HG02623 (cell line): Measurements from ENCODE around the gene LPCAT1.
"Not testable (repeated sequence)": the region's sequence is repeated elsewhere in the genome, so short reads cannot be mapped to it uniquely, and the experiment has no call there.

Experiments
- ATAC-seq: cut with Tn5 transposase; IDR thresholded peaks from one replicate; pipeline ENCODE4 v1.9.1; 2021; ENCODE audit warnings: moderate library complexity; ENCODE audit not compliant: unreplicated experiment

The LPCAT1 gene

DNA sequence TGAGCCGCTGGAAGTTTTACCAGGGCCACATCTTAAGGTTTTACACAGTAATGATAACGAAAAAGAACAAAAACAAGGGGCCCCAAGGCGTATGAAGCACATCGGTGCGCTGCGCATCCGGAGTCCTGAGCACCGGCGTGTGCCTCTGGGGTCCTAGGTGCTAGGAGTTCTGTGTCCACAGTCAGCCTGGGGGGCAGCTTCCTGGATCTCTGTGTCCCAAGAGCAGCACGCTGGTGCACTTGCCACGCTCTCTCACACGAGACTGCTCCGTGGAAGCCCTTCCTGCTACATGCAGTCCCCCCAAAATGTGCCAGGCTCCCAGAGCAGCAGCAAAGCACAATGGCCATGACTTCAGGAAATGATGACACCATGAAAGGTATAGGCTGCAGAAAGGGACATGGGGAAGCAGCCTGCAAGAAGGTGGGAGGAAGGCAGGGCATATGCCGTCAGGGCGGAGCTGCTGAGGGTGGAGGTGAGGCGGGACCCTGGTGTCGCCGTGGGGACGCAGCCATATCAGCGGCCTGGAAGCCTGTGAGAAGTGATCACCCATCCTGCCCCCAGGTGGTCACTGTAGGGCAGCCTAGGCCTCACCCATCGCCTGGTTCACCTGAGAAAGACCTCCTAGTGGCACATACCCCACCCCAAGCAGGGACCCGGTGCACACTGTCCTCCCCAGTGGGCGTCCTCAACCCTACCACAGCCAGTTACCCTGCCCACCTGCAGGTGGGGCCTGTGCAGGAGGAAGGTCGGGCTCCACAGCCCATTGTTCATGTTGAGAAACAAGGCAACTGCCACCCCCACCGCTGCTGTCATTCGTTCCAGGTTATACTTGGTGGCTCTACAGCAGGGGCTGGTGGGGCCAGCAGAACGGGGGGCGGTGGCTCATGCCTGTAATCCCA, 54.9 kb downstream of the LPCAT1 start:
- no peak for ATAC-seq

DNA sequence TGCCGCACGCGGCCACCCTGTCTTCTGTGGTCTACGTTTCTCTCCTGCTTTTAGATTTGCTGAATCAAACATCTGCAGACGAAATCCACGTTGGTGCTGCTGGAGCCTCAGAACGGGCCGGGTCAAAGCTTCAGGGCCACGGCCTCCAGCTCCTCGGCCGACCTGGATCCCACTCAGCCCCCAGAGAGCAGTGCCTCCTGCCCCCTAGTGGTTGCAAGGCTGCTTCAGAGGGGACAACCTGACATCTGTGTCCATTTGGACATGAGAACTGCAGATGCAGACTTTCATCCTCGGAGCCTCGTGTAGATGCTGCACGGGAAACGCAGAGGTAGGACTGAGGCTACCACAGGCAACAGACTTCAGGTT, 55.5 kb downstream of the LPCAT1 start:
- no peak for ATAC-seq

DNA sequence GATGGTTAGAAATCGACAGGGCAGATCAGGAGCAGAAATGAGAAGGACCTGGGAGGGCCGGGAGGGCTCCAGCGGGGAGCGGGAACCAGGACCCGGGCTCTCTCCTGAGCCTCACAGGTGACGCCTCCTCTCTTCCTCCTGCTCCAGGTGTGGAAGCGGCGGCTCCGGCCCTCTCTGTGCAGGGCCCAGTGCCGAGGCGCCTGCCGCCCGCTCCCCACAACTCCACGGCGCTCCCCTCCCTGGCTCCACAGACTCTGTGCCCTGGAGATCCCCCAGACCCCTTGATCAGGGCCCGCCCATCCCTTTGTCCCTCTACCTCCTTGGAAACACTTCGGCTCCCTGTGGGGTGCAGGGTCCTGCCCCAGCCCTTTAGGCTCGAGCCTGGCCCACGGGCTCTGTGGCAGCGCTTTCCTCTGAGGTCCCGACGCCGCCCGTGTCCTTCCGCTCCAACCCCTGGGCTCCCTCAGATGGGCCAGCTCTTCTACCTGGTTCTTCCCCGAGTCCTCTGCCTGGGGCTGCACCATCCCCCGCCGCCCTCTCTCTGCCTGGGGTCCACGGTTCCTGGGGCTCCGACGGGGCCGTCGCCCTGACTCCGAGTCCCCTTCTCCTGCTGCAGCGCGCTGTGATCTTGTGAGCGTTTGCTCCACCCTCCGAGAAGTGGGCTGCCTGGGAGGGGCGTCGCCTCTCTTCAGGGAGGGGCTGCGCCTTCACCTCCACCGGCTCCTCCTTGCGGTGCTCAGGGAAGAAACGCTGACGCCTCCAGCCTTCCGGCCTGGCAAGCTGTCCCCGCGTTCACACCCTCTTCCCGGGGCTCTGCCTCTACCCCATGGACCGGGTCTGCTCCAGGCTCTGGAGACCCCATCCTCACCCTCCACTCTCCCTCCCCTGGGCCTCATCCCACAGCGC, 56.2 kb downstream of the LPCAT1 start:
- no peak for ATAC-seq

DNA sequence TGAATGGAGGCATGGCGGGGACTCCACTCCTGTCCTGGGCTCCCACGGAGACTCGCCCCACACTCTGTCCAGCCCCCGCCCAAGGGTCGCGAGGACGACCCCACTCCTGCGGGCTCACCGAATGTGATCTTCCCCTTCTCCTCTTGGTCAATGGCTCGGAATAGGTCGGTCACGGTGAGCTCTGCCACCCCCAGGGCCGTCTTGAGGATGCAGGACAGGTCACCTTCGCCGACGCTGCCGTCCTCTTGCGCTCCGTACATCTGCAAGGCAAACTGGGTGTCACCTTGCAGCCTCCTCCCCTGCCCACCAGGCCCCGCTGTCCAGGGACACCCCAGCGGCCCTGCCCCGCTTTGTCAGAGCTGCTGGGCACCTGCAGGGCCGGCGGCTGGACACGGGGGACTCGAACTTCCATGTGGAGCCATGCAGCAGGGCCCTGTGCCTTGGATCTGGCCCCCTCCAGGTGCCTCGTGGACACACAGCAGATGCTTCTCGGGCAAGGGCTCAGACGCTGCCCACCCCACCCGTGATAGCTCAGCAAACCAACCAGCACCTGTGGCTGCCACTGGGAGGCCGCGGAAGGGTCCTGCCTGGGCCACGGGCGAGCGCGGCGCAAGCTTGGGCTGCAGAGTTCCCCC, 57.0 kb downstream of the LPCAT1 start:
- ATAC-seq = no peak

DNA sequence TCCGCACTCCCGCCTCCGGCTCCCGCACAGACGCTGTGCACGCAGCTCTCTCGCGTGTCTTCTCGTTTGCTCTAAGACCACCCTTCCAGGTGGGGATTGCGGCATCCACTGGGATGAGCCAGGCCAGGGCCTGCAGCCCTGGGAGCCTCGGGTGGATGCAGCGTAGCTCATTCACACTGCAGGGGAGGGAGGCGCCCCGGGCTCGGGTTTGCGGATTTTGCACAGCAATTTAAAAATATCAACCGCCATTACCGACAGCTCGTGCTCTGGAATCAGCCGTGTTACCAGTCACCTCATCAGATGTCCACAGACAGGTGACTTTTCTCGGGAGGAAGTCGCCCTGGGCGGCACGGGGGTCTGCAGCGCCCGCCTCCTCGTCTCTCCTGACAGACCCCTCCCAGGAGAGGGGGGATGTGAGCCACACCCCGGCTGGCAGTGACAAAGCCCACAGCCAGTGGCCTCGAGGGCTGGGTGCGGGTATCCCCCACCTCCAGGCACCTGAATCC, 57.7 kb downstream of the LPCAT1 start:
- no peak for ATAC-seq

DNA sequence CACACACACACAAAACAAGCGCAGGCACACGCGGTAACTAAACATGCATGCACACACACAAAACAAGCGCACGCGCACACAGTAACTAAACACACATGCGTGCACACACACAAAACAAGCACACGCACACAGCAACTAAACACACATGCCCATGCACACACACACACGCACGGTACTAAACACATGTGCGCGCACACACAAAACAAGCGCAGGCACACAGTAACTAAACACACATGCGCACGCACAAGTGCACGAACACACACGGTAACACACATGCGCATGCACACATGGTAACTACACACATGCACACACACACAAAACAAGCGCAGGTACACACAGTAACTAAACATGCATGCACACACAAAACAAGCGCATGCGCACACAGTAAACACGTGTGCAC, 58.6 kb downstream of the LPCAT1 start:
- no peak for ATAC-seq

DNA sequence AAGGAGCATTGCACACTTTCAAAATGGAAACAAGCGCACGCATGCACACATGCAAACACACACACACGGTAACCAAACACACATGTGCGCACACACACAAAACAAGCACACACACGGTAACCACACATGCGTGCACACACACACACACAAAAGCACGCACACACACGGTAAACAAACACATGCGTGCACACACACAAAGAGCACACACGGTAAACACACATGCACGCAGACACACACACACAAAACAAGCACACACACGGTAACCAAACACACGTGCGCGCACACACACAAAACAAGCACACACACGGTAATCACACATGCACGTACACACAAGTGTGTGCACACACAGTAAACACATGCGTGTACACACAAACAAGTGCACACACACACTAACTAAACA, 59.2 kb downstream of the LPCAT1 start:
- ATAC-seq = no peak

DNA sequence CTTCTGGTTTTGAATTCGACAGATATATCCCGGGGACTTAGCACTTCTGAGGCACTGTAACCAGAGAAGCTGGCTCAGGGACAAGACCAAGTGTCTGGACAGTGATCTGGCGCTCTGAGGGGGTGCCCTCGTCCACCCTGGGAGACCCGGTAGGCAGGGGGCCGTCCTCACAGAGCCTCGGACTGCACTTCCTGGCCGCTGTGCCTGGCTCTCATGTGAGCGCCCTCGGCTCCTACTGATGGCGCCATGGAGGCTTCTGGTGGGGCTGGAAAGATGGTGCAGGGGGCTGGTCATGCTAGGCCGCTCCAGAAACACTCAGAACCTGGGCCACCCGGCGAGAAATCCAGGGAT, 59.7 kb downstream of the LPCAT1 start:
- ATAC-seq = no peak

DNA sequence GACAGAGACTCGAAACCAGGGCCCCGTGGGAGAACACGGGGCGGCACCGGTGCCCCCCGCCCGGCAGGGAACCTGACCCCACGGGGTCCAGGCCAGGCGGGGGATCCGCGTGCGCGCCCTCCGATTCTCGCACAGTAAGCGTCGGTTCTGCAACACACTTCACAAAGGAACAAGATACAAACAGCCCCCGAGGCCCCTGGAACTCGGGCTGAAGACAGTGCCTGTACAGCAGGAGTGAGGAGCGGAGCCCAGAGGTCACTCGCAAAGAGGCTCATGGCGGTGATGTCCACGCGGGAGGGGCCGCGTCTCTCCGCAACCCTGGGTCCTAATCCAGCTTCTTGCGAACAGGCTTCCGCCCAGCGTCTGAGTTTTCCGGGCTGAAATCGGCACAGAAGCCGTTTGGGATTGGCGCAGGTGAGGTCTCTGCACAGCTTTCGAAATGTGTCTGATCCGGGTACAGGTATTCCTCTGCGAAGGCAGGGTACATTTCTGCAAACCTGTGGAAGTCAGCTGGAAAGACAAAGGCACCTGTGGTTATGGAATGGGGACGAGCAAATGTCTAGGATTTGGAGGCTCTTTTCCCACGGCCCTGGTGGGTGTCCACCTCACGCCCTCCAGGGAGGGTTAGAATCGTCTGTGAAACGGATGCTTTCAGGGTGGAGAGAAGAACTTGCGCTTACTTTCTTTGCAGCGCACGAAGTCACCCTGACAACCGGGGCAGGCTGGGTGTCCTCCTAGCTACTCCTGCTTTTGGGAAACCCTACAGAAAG, 60.2 kb downstream of the LPCAT1 start:
- no peak for ATAC-seq

DNA sequence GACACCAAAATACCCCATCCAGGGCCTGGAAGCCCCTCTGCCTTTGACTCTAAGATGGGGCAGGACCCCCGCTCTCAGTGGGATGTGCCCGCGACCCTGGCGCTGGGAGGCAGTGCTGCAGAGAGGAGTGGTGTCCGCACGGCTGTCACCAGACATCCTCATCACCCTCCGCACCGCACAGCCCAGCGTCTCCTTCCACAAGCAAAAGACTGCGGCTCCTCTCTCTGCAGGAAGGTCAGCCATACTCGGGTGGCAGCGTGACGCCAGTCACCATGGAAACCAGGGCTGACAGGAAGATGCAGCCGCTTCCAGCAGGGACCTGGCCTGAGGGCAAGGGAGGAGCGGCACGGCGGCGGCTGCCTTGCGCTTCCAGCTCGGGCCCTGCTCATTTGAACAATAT, 61.4 kb downstream of the LPCAT1 start:
- ATAC-seq = no peak

DNA sequence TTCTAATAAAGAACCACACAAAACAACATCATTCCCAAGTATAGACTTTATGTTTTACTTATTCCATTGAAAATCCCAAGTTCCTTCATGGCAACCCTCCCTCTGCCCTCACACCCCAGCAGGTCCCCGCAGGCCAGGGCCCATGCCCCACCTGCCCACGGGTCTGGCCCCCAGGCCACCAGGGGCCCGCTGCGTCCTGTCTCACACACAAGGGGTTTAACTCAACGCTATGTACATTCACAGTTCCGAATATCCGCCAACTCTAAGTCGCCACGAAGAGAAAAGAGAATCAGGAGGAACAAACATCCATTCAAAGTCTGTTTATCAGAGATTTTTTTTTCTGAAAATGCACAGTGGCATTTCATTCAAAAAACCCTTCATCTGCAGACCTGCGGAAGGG, 62.4 kb downstream of the LPCAT1 start:
- no peak for ATAC-seq

DNA sequence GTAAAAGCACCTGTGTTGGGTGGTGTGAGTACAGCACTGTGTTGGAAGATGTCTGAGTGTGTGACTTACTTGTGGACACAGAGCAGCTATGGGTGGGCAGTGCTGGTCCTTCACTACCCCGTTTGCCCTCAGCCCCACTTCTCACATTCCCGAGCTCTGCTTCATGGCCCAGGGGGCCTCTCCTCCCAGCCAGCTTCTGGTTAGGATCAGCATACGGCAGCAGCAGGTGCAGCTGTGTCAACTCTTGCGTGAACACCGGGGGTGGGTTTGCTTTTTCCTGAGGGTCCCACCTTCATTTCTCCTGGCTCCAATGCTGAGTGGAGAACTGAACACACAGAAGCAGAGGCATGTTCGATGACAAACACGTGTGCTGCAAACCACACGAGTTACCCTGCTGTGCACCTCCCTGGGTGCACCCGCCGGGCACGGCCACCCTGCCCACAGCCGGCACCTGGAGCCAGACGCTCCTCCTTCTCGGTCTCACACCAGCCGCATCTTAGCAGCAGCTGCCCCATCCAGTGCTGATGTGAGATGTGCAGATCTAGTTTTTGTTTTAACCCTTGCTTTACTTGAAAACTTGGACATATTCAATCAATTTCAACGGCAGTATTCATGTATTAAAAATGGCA, 63.6 kb downstream of the LPCAT1 start:
- ATAC-seq = no peak

DNA sequence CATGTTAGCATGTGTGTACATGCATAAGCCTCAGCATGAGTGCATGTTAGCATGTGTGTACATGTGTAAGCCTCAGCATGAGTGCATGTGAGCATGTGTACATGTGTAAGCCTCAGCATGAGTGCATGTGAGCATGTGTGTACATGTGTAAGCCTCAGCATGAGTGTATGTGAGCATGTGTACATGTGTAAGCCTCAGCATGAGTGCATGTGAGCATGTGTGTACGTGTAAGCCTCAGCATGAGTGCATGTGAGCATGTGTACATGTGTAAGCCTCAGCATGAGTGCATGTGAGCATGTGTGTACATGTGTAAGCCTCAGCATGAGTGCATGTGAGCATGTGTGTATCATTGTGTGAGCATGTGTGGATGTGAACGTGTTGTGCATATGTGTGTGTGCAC, 64.3 kb downstream of the LPCAT1 start:
- ATAC-seq = not testable (repeated sequence)

DNA sequence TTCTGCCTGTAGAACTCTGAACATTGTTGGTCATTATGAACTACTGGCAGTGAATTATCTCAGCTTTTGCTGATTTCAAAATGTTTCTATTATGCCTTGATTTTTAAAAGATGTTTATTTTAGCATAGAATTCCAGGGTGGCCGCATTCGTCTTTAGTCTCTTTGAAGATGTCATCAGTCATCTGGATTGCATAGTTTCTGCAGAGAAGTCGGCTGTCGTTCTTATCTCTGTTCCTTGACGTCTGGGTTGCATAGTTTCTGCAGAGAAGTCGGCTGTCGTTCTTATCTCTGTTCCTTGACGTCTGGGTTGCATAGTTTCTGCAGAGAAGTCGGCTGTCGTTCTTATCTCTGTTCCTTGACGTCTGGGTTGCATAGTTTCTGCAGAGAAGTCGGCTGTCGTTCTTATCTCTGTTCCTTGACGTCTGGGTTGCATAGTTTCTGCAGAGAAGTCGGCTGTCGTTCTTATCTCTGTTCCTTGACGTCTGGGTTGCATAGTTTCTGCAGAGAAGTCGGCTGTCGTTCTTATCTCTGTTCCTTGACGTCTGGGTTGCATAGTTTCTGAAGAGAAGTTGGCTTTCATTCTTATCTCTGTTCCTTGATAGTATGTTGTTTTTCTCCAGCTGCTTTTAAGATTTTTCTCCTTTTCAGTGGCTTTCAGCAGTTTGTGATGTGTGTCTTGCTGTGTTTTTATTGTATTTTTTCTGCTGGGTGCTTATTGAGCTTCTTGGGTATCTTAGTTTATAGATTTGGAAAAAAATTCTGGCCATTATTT, 67.5 kb downstream of the LPCAT1 start:
- not testable (repeated sequence) for ATAC-seq

DNA sequence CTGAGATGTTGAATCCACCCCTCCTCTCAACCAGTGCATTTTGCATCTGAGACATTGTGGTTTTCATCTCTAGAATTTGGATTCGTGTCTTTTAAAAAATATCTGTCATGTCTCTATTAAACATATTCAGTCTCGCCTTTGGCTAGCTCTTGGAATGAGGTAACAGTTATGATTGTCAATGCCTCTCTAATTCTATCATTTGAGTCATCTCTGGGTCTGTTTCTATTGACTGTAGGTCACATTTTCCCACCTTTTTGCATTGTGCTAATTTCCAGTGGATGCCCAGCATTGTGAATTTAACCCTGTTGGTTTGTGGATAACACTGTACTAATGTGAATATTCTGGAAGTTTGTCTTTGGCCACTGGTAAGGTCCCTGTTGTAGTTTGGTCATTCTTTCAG, 70.1 kb downstream of the LPCAT1 start:
- ATAC-seq = no peak

DNA sequence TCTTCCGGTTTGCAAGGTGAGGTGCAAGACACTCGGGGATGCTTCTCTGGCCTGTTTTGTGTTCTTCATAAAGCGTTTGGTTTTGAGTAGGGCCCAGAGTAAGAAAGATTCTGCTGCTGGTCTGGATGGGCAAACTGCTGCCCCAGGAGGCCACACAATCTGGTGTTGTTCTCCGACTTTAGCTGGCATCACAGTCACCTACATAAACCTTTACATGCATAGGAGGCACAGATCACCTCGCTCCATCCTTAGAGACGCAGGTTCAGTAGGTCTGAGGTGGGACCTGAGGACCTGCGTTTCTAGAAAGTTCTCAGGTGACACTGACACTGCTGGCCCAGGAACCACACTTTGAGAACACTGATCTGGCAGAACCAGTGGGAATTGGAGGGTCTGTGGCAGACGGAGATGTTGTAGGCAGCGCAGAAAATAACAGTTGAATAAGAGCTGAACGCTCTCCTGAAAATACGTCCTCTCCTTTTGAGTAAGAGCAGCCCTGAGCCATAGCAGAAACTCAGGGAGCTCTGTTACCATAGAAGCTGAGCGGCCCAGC, 74.6 kb downstream of the LPCAT1 start:
- no peak for ATAC-seq

DNA sequence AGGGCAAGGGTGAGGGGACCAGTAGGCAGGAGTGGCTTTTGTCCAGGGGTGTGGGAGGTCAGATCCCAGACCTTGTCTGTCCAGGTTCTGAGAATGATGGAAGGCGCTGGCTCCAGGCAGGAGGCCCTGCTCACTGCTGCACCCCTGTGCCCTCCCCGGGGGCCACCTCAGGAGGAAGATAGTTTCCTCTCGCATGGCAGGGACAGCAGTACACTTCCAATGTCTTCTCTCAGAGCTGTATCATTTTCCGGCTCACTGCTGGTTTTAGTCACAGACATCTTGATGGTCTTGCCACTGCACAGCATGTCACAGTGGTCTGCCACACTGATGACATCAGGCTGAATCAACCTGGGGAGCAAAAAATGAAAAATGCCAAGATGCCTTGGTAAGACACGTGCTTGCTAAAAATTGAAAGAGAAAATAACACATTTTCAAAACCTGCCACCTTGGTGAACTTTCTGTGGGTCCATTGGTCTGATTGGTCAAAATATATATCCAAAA, 75.2 kb downstream of the LPCAT1 start:
- no peak for ATAC-seq

DNA sequence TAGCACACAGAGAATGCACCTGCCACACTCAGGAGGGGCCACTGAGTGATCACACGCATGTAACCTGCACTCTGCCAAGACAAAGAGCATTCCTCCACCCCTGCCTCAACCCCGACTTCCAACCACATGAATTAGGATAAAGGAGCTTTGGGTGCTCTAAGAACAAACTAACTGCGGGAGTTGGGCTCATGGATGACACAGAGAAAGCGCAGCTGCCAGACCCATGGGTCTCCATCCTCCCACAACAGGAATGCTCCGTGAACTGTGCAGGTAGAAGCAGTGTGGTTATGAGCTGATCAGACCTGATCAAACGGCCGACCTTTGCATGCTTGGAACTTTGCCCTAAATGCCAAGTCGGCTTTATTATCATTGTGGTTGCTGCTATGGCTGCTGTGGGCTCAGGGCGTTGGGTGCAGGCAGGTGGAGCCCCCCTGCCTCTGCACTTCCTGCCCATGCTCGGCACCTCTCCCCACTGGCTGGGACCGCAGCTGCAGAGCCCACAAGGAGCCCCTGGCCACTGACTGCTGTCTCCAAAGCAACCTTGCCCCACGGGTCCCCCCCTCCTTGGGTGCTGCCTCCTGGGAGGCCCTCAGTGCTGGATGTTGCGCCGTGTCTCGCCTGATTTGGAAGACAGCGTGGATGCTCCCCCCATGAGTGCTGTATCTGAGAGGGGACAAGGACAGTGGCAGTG, 75.9 kb downstream of the LPCAT1 start:
- no peak for ATAC-seq
